ENCODE results near the gene IQCB1.
"Not testable (repeated sequence)": the region's sequence is repeated elsewhere in the genome, so short reads cannot be mapped to it uniquely, and the experiment has no call there.

Gene IQCB1

GRCh38 chr3:121800906-121801305 lies 34.0 kb downstream of the IQCB1 start:
- DNase-seq, result no peak

- DNase-seq, result no peak
Observed at GRCh38 chr3:121796970-121797369, 37.9 kb downstream of the IQCB1 start.

DNA sequence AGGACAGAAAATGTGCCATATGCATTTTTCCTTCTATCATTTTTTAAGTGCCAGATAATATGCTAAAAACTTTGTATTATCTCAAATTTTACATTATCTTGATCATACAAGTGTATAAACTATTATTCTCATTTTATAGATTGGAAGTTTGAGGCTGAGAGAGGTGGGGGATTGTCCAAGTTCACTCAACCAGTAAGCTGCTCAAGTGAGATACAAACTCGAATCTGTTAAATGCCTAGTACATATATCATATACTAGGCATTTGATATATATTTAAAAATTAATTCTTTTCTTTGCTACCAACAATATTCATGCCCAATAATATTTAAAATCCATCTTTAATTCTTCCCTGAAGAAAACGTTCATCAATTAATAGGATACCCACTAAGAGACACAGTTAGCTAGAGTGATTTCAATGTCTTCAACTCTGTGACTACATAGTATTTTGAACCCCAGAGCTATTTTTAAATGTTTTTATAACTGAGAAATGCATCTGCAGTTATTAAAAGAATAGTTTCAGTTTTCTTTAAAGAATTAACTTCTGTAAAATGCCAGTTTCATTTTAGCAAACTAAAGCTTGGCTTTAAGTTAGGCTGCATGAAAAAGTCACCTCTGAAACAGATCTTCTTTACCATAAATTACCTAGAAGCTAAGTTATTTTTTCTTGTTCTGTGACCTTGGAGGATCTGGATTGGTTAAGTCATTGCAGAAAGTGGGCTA lies 40.4 kb downstream of the IQCB1 start:
- no peak for DNase-seq

DNA sequence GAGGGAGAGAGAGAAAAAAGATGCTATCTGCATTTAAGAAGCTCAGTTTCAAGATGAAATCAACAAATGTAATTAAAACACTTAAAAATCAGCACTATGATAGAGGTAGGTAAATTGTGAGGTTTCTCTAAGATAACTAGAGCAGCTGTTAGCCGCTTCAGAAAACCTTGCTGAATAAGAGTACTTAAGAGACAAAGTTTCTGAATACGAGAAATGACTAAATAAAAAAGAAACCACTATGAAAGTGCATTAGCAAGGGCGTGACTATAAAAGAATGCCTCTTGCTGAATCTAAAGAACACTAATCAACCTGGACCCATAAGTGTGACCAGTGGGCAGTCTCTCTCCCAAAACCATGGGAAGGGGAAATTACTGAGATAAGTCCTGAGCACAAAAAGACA lies 41.8 kb downstream of the IQCB1 start:
- DNase-seq, result no peak

DNA sequence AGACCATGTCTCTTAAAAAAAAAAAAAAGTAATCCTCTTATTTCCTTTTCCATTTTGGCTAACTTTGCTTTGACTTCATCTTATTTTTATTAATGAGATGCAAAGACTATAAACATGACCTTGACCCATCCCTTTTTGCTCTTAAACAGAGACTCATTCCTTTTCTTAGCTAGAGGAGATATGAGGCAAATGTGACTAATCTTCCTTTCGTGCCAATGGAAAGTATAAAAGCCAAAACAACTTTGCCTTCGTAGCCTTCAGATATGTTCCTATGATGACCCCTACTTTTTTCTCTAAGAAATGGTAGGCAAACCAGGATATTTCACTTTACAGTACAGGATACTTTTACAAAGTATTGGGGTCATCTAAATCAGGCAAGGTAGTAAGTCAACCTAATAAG lies 48.4 kb downstream of the IQCB1 start:
- no peak for DNase-seq

- not testable (repeated sequence) for DNase-seq
Observed at GRCh38 chr3:121782784-121783183, 52.1 kb downstream of the IQCB1 start.

- DNase-seq, result no peak
Observed at GRCh38 chr3:121781611-121782010, 53.2 kb downstream of the IQCB1 start.

GRCh38 chr3:121775095-121775494 lies 59.8 kb downstream of the IQCB1 start:
- not testable (repeated sequence) for DNase-seq

- DNase-seq, result no peak
Observed at GRCh38 chr3:121769246-121769645, 65.6 kb downstream of the IQCB1 start.

DNA sequence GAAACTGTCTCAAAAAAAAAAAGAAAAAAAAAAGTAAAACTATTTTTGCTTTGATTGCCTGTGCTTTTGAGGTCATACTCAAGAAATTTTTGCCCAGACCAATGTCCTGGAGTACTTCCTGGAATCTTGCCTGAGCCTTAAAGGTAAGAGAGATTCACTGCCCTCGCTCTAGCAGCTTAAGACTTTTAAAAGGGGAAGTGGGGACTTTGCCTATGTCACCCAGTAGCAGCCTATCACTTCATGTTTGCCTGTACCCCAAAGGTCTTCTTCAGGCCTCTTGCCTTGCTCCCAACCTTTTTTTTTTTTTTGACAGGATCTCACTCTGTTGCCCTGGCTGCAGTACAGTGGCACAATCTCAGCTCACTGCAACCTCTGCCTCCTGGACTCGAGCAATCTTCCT lies 66.4 kb downstream of the IQCB1 start:
- DNase-seq, result no peak

DNA sequence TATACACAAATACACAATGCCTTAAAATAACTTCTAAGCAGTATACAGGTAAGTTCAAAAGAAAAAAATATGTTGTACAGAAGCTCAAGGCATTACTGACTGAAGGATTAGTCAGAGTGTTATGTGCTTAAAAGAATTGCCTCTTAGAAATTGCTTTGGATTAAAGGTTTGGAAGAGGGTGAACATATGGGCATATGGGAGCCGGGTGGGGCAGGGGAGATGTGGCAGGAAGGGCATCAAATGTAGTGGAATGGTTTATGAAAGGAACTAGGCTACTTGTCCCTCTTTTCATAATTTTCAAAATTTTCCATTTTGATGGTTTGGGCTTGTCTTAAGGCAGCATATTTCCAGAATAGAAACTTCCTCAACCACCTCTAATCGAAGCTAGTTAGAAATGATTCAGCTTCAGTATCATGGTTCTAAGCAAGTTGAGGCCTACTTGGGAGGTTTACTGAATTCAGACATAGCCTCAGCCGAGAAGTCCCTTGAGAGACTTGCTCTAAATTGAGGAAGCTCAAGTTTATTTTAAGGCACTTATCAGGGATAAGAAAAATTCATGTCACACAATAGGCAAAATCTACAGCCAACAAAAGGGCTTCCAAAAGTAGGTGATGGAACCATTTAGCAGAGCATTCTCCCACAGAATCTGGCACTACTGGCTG lies 75.2 kb downstream of the IQCB1 start:
- no peak for DNase-seq

GRCh38 chr3:121758727-121759450 lies 76.0 kb downstream of the IQCB1 start:
- DNase-seq, result no peak

- DNase-seq, result no peak
Observed at GRCh38 chr3:121757812-121758545, 76.9 kb downstream of the IQCB1 start.

DNA sequence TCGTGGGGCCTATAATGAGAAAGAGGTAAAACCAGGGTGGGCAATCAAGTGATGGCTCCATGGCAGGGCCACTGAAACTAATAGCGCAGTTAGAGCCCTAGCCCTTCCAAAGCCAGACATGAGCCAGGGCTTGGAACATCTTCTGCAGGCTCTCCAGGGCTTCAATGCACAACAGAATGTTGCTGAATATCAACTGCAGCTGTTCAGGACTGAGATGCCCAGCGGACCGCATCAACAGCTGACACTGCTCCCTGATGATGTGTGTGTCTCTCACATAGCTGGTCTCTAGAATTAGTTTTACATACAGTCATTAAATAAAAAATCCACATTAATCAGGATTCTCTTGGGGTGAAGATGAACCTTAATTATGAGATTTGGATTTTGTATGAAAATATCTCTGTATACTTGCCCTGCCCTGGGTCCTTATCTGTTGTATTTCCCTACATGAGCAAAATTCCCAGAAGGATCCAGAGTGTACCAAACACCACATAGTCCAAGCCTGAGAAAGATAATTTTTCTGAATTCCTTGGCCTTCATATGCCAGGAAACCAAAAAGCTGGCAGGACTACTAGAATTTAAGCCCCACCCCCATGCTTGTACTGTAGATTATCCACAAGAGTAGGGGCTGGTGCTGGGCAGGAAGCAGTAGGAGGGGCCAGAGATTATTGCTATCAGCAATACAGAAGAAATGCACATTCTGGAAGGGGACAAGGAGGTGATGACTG lies 77.6 kb downstream of the IQCB1 start:
- DNase-seq, result no peak

DNA sequence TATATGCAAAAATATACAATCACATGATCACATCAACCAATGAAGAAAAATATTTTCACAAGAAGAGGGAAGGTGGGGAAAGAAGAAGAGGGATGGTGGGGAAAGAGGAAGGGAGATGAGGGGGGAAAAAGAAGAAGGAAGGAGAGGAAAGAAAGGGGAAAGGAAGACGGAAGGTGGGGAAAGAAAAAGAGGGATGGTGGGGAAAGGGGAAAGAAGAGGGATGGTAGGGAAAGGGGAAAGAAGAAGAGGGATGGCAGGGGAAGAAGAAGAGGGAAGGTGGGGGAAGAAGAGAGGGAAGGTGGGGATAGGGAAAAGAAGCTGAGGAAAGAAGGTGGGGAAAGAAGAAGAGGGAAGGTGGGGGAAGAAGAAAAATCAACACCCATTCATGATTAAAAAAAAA lies 82.1 kb downstream of the IQCB1 start:
- no peak for DNase-seq

- no peak for DNase-seq
Observed at GRCh38 chr3:121752261-121752660, 82.6 kb downstream of the IQCB1 start.

- DNase-seq, result no peak
Observed at GRCh38 chr3:121750087-121750415, 84.8 kb downstream of the IQCB1 start.

GRCh38 chr3:121749276-121750086 lies 85.4 kb downstream of the IQCB1 start, which contains the start of gene GOLGB1:
TSS of gene GOLGB1 (minus strand) at chr3:121749741. CDS start at chr3:121730971, 18,770 bp downstream.
- peak; percentile 83 to 91 for DNase-seq

DNA sequence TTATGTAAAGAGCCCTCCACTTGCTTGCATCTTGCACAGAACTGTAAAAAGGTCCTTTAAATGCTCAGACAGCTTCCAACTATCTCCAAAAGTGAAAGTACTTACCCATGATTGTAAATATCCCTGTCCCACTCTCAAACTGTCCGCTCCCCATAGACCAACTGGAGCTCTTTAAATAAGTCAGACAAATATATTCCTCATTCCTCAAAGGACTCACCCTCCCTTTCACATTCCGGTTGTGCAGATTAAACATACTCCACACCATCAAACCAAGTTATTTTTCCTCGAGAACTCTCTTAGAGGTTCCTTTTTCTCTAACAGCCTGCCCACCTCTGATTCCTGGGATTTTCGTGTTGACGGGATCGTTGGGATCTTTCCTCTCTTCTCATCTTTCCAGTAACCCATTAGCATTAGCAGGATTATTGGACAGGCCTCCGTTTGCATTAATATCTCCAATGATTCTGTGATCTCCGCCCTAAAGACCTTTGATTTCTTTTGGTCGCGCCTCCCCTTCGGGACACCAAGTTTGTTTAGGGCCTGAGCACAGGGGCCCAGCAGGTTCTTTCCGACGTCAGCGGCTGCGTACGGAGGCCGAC lies 86.1 kb downstream of the IQCB1 start:
- DNase-seq, result peak in 1 of 2 experiments; percentile 5

- DNase-seq, result no peak
Observed at GRCh38 chr3:121747976-121748375, 86.9 kb downstream of the IQCB1 start.

GRCh38 chr3:121743106-121743505 lies 91.8 kb downstream of the IQCB1 start:
- not testable (repeated sequence) for DNase-seq

Measured in stimulated activated CD4-positive, alpha-beta T cell treated with anti-CD3 and anti-CD28 coated beads, Interleukin-4, amount 100 ng/mL, for 4 hours (primary cell).